ENCODE data around the gene ACACA.
"Not testable (repeated sequence)": the region's sequence is repeated elsewhere in the genome, so short reads cannot be mapped to it uniquely, and the experiment has no call there.

Gene ACACA

GRCh38 chr17:37417852-37418251 lies 11.2 kb upstream of the ACACA start:
- TF ChIP-seq EZH2phosphoT487 (IDR thresholded peaks at IDR 0.05; ENCODE audit: borderline replicate concordance, low read length) (no peak), CTCF (IDR thresholded peaks at IDR 0.05; ENCODE audit: low read depth, low read length, poor library complexity, severe bottlenecking) (no peak)
- Histone ChIP-seq H3K36me3 (ENCODE audit: control insufficient read depth, low read length) (peaks cover 68% of the 10 kb centered on the region), H3F3A (ENCODE audit: control insufficient read depth, insufficient read depth) (no peaks in the 10 kb centered on the region), H3K4me2 (ENCODE audit: low read length) (no peak overlapping the region), H3K79me2 (ENCODE audit: control insufficient read depth, low read length) (peaks cover 39% of the 10 kb centered on the region), H3K4me3 (ENCODE audit: low read length) (no peak overlapping the region), H3K4me1 (ENCODE audit: control insufficient read depth, low read length) (no peaks in the 10 kb centered on the region), H3K27me3 (ENCODE audit: control insufficient read depth, low read length) (no peaks in the 10 kb centered on the region), H4K20me1 (ENCODE audit: control insufficient read depth, insufficient read depth, low read depth, low read length) (no peaks in the 10 kb centered on the region), H3K9me3 (ENCODE audit: control insufficient read depth, insufficient read depth, low read length) (no peaks in the 10 kb centered on the region), H3K27ac (ENCODE audit: low read depth, low read length) (no peak overlapping the region), H3K9me2 (replicated peaks; ENCODE audit: control insufficient read depth, low read length) (no peaks in the 10 kb centered on the region)

GRCh38 chr17:37413875-37414519 lies 7.4 kb upstream of the ACACA start:
- Histone ChIP-seq H3K27me3 (ENCODE audit: control insufficient read depth, low read length) (no peaks in the 10 kb centered on the region), H3K9me2 (replicated peaks; ENCODE audit: control insufficient read depth, low read length) (no peaks in the 10 kb centered on the region), H3K4me2 (ENCODE audit: low read length) (no peak overlapping the region), H4K20me1 (ENCODE audit: control insufficient read depth, insufficient read depth, low read depth, low read length) (no peaks in the 10 kb centered on the region), H3K79me2 (ENCODE audit: control insufficient read depth, low read length) (peaks cover 52% of the 10 kb centered on the region), H3K4me1 (ENCODE audit: control insufficient read depth, low read length) (peaks cover under 1% of the 10 kb centered on the region), H3F3A (ENCODE audit: control insufficient read depth, insufficient read depth) (no peaks in the 10 kb centered on the region), H3K27ac (ENCODE audit: low read depth, low read length) (no peak overlapping the region), H3K9me3 (ENCODE audit: control insufficient read depth, insufficient read depth, low read length) (no peaks in the 10 kb centered on the region), H3K4me3 (ENCODE audit: low read length) (no peak overlapping the region), H3K36me3 (ENCODE audit: control insufficient read depth, low read length) (peaks cover 79% of the 10 kb centered on the region)
- TF ChIP-seq EZH2phosphoT487 (IDR thresholded peaks at IDR 0.05; ENCODE audit: borderline replicate concordance, low read length) (no peak), CTCF (IDR thresholded peaks at IDR 0.05; ENCODE audit: low read depth, low read length, poor library complexity, severe bottlenecking) (no peak)

- Histone ChIP-seq H3K27ac (ENCODE audit: low read depth, low read length) (no peak overlapping the region), H3K4me1 (ENCODE audit: control insufficient read depth, low read length) (peaks cover 23% of the 10 kb centered on the region), H3K9me3 (ENCODE audit: control insufficient read depth, insufficient read depth, low read length) (no peaks in the 10 kb centered on the region), H4K20me1 (ENCODE audit: control insufficient read depth, insufficient read depth, low read depth, low read length) (no peaks in the 10 kb centered on the region), H3K9me2 (replicated peaks; ENCODE audit: control insufficient read depth, low read length) (no peaks in the 10 kb centered on the region), H3K4me2 (ENCODE audit: low read length) (no peak overlapping the region), H3K79me2 (ENCODE audit: control insufficient read depth, low read length) (peaks cover 73% of the 10 kb centered on the region), H3K27me3 (ENCODE audit: control insufficient read depth, low read length) (no peaks in the 10 kb centered on the region), H3F3A (ENCODE audit: control insufficient read depth, insufficient read depth) (no peaks in the 10 kb centered on the region; the same call in 1 of the 2 replicates), H3K4me3 (ENCODE audit: low read length) (no peak overlapping the region), H3K36me3 (ENCODE audit: control insufficient read depth, low read length) (peaks cover 80% of the 10 kb centered on the region)
- TF ChIP-seq EZH2phosphoT487 (IDR thresholded peaks at IDR 0.05; ENCODE audit: borderline replicate concordance, low read length) (no peak), CTCF (IDR thresholded peaks at IDR 0.05; ENCODE audit: low read depth, low read length, poor library complexity, severe bottlenecking) (no peak)
These were observed 3.7 kb upstream of the ACACA start for GRCh38 chr17:37410357-37410756.

- peaks cover 45% of the 10 kb centered on the region for H3K4me1 ChIP-seq (ENCODE audit: control insufficient read depth, low read length)
- peak overlapping the region; percentile 96 for H3K4me2 ChIP-seq (ENCODE audit: low read length)
- peaks cover 78% of the 10 kb centered on the region for H3K79me2 ChIP-seq (ENCODE audit: control insufficient read depth, low read length)
- not testable (repeated sequence) for H4K20me1 ChIP-seq (ENCODE audit: control insufficient read depth, insufficient read depth, low read depth, low read length); H3K27me3 ChIP-seq (ENCODE audit: control insufficient read depth, low read length); H3K9me3 ChIP-seq (ENCODE audit: control insufficient read depth, insufficient read depth, low read length); H3K9me2 ChIP-seq (replicated peaks; ENCODE audit: control insufficient read depth, low read length); H3K27ac ChIP-seq (ENCODE audit: low read depth, low read length); H3F3A ChIP-seq (ENCODE audit: control insufficient read depth, insufficient read depth)
- peak overlapping the region; percentile 91 for H3K4me3 ChIP-seq (ENCODE audit: low read length)
- peaks cover 78% of the 10 kb centered on the region for H3K36me3 ChIP-seq (ENCODE audit: control insufficient read depth, low read length)
These were observed 1.5 kb upstream of the ACACA start for GRCh38 chr17:37408145-37408479.

Data from DOHH2 (cell line).